GM18867 (cell line): ENCODE data around the gene CDSN.
A peak's percentile ranks its signal among the peaks of the same experiment; 100 is the strongest.
"Not testable (repeated sequence)": the region's sequence is repeated elsewhere in the genome, so short reads cannot be mapped to it uniquely, and the experiment has no call there.

Source experiments
- ATAC-seq: cut with Tn5 transposase; IDR thresholded peaks from one replicate; pipeline ENCODE4 v1.9.1; 2021; ENCODE audit warnings: mild to moderate bottlenecking, moderate library complexity; ENCODE audit not compliant: unreplicated experiment

Gene CDSN, protein sequence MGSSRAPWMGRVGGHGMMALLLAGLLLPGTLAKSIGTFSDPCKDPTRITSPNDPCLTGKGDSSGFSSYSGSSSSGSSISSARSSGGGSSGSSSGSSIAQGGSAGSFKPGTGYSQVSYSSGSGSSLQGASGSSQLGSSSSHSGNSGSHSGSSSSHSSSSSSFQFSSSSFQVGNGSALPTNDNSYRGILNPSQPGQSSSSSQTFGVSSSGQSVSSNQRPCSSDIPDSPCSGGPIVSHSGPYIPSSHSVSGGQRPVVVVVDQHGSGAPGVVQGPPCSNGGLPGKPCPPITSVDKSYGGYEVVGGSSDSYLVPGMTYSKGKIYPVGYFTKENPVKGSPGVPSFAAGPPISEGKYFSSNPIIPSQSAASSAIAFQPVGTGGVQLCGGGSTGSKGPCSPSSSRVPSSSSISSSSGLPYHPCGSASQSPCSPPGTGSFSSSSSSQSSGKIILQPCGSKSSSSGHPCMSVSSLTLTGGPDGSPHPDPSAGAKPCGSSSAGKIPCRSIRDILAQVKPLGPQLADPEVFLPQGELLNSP

DNA sequence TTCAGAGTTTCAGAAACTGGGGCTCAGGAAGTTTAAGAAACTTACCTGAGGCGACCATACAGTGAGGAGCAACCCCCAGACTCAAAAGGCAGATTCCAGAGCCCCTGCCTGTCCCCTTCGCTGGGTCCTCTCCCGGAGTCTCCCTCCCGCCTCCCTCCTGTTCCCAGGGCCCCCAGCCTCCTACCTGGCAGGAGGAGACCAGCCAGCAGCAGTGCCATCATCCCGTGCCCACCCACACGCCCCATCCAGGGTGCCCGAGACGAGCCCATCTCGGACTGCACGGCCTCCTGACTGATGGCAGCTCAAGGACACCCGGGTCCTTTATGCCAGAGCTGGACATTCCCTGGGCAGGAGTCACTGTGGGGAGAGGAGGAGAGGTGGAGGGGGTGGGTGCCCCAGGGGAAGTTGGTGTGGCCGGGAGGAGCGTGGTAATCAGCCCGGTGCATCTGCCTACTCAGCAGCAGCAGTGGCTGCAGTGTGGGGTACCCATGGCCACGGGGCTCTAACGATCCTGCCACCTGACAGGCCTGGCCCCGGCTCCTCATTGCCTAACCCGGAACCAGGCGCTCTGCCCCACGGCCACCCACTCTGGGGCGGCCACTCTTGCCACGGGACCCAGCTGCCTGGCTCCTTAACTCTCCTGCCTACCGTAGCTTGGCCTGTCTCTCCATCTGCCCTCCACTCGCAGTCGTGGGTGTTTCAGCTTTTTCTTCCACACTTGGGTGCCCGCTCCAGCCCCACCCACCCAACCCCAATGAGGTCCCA is at the start of gene CDSN:
Gene CDSN (minus strand): TSS at position 296 of the 765 bp plus-strand sequence. CDS start 27 bp downstream, at position 269.
- no peak for ATAC-seq

DNA sequence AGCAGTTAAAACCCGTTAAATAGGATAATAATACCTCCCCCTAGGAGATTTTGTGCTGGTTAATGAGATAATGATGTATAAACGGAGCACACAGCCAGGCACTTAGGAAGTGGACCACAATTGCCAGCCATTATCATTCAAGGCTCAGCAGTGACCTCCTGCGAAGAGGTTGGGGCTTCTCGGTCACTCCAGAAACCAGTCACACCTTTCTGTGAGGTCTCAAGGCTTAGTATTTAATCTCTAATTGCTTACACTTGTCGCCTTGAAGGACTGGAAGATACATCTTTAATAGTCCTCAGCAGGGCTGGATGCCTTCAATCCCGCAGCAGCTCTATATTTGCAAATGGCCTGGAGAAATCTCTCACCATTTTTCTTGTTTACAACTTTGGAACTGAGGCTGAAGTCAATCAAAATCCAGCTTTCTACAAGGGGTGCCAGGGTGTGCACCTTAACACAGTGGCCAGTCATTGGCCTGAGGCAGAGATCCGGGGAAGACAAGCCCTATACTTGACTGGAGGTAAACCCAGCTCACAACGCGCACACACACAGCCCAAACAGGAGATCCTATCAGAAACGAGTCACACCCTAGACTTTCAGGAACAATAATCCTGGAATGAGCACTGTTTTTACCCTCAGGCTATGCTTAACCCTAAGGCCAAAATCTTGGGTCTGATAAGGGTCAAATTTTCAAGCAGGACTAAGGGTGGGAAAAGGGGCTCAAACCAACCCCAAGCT is 49.0 kb upstream of the CDSN start:
- ATAC-seq: no peak

DNA sequence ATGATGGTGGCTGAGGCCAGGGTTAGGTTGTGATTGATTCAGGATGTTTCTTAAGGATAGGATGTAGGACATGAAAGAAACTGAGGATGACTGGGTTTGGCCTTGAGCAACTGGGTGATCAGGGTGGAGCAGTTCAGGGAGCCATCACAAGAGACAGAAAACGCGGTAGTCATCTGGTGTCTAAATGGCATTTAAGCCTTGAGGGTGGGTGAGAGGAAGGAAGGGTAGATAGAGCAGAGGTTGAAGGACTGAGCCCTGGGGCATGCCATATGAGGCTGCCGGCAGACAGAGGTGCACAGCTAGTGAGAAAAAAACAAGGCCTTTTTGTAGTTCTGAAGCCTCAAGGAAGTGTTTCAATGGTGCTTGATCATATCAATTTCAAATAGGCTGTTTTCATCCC is 48.4 kb upstream of the CDSN start:
- ATAC-seq: no peak

DNA sequence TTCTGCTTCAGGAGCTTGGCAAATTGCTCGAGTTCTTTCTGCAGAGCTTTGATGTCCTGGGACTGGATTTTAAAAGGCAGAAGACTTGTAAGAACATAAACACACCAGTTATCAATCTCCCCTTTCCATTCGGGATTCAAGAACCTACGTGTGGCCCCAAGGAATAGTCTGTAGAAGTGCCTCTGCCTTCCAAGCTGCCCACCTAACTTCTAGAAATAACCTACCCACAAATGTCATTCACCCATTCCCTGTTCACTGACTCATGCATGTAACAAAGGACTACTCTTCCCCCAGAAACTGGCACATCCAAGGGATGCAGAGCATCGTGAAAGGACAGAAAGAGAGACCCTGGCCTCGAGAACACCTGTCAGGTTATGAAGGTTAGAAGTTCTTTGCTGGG is 45.7 kb upstream of the CDSN start:
- no peak for ATAC-seq

DNA sequence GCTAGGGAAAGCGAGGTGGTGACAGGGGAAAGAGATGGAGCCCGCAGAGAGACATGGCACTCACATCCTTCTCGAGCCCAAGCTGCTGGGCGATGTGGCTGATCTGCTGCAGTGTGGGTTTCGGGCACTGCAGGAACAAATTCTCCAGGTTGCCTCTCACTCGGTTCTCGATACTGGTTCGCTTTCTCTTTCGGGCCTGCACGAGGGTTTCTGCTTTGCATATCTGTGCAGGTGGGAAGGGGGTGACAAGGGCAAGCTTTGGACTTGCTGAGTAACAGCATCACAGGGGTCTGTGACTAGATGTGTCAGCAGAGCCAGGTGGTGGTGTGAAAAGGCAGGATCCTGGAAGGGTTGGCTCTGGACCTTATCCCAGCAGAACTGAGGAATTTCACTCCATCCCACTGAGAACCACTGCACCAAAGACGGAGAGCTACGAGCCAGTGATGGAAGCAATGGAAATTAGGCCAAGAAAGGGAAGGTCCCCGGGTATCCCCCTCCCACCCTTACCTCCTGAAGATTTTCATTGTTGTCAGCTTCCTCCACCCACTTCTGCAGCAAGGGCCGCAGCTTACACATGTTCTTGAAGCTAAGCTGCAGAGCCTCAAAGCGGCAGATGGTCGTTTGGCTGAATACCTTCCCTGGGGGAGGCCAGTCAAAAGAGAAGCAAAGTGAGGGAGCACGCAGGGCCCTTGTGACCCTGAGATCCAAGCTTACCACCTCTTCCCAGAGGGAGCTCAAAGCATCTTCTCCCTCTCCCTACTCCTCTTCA is 45.0 kb upstream of the CDSN start:
- ATAC-seq: peak; percentile 75

DNA sequence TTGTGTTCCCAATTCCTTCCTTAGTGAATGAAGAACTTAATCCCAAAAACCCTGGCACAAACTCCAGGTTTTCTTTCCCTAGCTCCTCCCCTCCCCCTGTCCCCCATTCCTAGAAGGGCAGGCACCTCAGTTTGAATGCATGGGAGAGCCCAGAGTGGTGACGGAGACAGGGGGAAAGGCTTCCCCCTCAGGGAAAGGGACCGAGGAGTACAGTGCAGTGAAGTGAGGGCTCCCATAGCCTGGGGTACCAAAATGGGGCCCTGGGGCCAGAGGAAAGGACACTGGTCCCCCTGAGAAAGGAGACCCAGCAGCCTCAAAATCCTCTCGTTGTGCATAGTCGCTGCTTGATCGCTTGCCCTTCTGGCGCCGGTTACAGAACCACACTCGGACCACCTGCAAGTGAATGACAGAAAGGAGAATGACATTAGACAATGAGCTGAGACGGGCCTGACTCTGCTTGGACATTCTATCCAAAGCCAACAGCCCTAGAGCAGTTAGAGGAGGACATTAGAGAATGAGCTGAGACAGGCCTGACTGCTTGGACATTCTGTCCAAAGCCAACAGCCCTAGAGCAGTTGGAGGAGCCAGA is 44.3 kb upstream of the CDSN start:
- ATAC-seq: not testable (repeated sequence)

DNA sequence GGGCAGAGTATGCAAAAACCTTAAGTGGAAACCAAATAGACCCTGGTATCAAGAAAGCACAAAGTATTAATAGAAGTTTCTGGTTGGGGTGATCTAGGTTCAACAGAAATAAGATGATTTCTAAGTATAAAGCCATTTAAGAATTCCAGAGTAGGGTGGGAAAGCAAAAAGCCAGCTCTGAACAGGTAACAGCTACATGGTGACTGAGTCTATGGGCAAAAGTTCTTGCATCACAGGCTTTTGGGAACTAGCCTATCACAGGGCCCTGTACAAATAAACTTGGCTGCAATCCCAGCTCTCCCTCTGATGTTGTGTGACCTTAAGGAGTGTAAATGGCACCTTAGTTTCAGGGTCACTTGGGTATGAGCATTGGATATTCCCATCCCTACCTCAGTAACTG is 43.7 kb upstream of the CDSN start:
- ATAC-seq: no peak

DNA sequence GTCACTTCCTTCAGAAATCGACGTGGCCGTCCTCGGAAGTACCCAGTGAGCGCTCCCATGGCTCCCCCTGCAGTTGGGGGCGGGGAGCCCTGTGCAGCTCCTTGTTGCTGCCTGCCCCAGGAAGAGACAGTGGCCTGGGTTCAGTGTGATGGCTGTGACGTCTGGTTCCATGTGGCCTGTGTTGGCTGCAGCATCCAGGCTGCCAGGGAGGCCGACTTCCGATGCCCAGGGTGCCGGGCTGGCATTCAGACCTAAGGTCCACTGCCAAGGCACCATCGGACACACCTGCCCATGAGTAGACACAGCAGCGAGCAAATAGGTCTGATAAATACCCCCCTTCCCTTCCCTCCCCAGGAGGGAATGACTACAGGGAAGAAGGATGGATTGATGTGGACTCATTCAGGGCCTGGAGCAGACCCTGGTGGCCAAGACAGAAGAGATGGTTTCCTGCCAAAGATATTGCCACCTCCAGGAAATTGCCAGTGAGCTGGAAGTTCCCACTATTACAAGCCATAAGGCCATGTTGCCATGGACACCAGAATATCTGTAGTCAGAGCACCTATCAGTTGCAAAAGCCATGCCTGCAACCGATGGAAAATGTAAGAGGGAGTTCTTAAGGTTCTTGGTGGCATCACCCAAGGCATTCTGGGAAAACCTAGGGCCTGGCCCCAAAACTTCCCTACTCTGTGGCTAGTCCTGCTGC is 42.4 kb upstream of the CDSN start:
- no peak for ATAC-seq

DNA sequence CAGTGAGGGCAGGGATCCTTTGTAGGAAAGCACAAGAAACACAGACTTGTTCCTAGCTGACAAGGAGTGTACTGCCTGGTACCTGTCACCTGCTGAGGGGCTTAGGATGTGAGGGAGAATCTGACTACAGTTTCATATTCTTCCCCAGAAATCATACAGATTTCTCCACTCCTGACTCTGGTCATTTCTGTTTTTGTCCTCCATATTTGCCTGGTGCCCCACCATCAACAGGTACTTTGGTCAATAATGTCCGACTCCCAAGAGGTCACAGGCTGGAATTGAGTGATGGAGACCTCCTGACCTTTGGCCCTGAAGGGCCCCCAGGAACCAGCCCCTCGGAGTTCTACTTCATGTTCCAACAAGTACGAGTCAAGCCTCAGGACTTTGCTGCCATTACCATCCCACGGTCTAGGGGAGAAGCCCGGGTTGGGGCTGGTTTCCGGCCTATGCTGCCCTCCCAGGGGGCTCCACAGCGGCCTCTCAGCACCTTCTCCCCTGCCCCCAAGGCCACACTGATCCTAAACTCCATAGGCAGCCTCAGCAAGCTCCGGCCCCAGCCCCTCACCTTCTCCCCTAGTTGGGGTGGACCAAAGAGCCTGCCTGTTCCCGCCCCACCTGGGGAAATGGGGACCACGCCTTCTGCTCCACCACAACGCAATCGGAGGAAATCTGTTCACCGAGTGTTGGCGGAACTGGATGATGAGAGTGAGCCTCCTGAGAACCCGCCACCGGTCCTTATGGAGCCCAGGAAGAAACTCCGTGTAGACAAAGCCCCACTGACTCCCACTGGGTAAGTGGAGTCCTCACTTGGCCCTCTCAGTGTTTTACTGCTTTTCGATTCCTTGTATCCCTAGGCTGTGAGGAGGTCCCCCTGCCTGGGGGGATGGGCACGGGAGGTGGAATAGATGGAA is 41.2 kb upstream of the CDSN start:
- ATAC-seq: no peak

DNA sequence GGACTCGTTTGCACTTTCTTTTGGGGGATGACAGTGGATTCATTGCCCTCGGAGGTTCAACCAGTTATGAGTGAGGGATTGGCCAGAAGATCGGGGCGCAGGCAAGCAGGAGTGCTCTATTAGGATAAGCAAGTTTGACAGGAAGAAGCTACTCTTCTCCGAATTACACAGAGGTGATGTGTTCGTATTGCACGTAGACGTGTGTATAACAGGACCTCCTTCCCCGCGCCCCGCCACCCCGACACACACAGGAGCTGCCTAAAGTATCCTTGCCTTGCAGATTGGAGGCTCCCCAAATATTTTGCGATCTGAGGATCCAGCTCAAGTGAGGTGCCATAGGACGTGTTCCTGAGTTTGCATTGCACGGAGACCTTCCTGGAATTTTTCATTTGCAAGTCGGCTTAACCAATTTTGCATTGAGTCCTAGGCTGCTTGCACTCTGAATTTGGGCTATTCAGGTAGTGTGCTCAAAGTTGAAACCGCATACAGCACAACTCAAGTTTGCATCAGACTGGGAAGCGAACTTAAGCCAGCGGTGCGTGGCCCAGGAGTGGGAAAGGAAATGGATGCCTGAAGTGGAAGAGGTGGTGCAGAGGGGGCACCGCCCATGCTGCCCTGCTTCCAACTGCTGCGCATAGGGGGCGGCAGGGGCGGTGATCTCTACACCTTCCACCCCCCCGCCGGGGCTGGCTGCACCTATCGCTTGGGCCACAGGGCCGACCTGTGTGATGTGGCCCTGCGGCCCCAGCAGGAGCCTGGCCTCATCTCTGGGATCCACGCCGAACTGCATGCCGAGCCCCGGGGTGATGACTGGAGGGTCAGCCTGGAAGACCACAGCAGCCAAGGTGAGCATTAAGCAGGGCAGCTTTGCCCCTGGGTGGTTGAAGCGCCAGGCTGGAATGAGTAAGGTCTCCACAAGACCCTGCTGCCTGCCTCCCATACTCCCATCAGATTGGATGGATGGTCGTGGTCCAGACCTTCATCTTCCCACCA is 38.9 kb upstream of the CDSN start:
- no peak for ATAC-seq

DNA sequence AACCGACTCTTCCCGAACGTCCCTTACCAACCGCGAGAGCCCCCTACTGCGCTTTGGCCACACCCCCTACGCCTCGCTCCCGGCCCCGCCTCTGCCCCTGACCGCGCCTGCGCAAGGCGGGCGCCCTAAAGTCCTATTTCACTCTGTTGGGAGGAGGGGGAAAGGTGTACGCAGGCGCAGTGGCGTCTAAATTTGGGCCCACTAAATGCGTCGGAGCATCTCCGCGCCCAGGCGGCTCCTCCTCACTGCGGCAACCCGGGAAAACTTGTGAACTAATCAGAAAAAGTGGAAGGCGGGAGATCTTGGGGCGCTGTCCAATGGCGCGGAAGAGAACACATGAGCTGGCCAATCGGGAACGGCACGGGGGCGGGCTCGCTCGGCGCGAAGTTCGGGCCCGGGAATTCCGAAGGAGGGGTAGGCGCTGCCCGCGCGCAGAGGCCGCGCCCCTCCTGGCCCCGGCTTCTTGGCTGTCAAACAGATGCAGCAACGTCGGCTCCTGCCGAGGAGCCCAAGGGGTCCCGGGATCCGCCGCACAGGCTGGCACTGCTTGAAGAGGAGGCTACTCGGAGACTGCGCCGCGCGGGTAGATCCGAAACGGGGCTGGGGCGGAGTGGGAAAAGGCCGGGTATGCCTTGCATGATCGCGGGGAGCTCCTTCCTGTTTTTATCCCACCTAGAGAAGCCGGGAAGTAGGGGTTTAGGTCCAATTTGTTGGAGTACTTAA is 38.1 kb upstream of the CDSN start, which contains the start of gene TCF19:
Gene TCF19 (plus strand): TSS at position 450 of the 723 bp plus-strand sequence. CDS start 881 bp downstream, outside the sequence.
- peak; percentile 82 for ATAC-seq

DNA sequence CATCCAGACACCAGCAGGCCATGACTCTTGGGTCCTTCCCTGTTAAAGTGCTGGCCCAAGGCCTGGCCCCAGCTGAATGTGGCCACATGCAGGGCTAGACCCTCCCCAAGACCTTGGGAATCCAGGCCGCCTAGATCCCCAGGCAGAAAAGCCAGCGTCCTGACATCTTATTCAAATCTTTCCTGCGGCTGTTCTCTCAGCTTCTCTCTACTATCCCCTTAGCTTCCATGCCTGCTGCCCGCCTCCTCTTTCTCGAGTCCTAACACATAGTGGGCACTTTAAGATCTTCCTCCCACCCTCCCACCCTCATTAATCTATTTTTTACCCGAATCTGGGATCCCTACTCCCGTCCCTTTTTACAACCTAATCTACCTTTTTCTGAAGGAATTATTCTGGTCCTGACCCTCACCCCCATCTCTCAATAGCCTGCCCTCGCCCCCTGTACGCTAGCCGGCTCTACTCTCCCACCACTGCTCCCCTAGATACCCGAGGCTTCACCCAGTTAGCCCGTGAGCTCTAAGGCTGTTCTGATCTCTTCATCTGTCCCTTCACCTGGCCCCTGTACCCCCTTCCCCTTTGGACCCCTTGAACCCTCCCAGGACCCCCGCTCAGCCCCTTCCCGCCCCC is 37.4 kb upstream of the CDSN start, which contains the start of gene CCHCR1:
Gene CCHCR1 (minus strand): TSS at position 290 of the 627 bp plus-strand sequence. CDS start 202 bp downstream, at position 88.
- no peak for ATAC-seq

DNA sequence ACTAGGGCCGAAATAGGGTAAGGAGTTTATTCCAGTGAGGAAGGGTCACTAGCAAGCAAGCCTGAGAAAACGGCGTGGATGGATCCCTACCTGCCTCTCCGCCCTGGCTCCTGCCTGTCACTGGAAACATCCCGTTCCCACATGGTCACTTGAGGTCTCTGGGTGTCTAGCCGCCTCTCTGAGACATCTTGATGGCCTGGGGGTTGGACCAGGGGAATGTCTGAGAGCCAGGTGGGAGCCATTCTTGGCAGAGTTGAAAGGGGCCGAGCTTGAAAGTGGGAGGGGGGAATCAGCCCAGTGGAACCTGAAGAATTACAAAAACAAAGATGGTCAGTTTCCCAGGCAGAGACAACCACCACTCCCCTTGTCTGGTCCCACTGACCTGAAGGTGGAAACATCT is 36.4 kb upstream of the CDSN start:
- ATAC-seq: no peak

DNA sequence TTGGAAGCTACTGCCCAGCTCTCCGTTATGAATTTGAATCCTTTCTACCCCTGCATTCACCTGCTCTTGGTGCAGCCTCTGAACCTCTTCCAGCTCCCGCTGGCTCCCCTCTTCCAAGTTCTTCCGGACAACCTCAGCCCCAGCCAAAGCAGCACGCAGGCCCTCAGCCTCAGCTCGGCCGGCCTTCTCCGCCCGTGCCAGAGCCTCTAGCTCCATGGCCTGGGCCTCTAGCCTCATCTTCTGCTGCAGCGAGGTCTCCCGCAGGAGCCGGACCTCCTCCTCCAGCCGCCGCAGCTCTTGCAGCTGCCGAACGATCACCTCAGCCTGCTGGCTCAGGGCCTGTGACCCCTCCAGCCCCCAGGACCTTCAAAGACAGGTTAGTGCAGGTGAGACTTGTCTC is 34.2 kb upstream of the CDSN start:
- ATAC-seq: no peak

DNA sequence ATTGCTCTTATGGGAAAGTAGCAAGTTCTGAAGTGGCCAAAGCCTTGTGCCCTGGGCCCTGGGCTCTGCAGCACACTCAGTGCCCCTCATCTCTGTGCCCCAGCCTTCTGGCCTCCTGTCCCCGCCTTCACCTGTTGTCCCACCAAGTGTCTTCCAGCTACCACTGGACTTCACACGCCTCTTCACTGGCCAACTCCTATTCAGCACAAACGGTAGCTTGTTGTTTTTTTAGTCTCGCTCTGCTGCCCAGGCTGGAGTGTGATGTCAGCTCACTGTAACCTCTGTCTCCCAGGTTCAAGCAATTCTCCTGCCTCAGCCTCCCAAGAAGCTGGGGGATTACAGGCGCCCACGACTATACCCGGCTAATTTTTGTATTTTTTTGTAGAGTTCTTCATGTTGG is 32.5 kb upstream of the CDSN start:
- ATAC-seq: no peak
